LoVo (cell line): Measurements from ENCODE around the gene CLCNKB.
"Not testable (repeated sequence)": the region's sequence is repeated elsewhere in the genome, so short reads cannot be mapped to it uniquely, and the experiment has no call there.

Source experiments
- DNase-seq: peaks from one replicate; pipeline ENCODE4 v3.0.0-alpha.2; 2016; ENCODE audit warnings: low spot score

Gene CLCNKB

GRCh38 chr1:16061266-16061665 is 17.7 kb downstream of the CLCNKB start:
- no peak for DNase-seq

- DNase-seq = not testable (repeated sequence)
Observed at GRCh38 chr1:16061989-16062686, 18.6 kb downstream of the CLCNKB start.

- not testable (repeated sequence) for DNase-seq
Observed at GRCh38 chr1:16062687-16063075, 19.1 kb downstream of the CLCNKB start.

GRCh38 chr1:16063226-16063829 is 19.7 kb downstream of the CLCNKB start:
- no peak for DNase-seq

- no peak for DNase-seq
Observed at GRCh38 chr1:16063921-16064320, 20.3 kb downstream of the CLCNKB start.

GRCh38 chr1:16064536-16065268 is 21.1 kb downstream of the CLCNKB start:
- DNase-seq = no peak

- DNase-seq = no peak
Observed at GRCh38 chr1:16065269-16065576, 21.6 kb downstream of the CLCNKB start.

- no peak for DNase-seq
Observed at GRCh38 chr1:16066245-16066644, 22.7 kb downstream of the CLCNKB start.

GRCh38 chr1:16067127-16067768 is 23.7 kb downstream of the CLCNKB start:
- no peak for DNase-seq

- DNase-seq = no peak
Observed at GRCh38 chr1:16067933-16068332, 24.4 kb downstream of the CLCNKB start.

GRCh38 chr1:16068356-16069270 is 25.0 kb downstream of the CLCNKB start:
- no peak for DNase-seq

- no peak for DNase-seq
Observed at GRCh38 chr1:16070640-16071355, 27.2 kb downstream of the CLCNKB start.

GRCh38 chr1:16071614-16072013 is 28.0 kb downstream of the CLCNKB start:
- no peak for DNase-seq

GRCh38 chr1:16072095-16072494 is 28.5 kb downstream of the CLCNKB start:
- DNase-seq = no peak

GRCh38 chr1:16072616-16073484 is 29.3 kb downstream of the CLCNKB start:
- DNase-seq = peak; percentile 11

- peak; percentile 66 for DNase-seq
Observed at GRCh38 chr1:16073490-16074119, 30.0 kb downstream of the CLCNKB start, which contains the start of gene FAM131C. TSS of gene FAM131C (minus strand) at chr1:16073651. CDS start at chr1:16073442, 209 bp downstream.

- no peak for DNase-seq
Observed at GRCh38 chr1:16074217-16074616, 30.6 kb downstream of the CLCNKB start.

GRCh38 chr1:16075337-16076030 is 31.9 kb downstream of the CLCNKB start:
- DNase-seq = no peak
